ENCODE data around the gene MORF4L1. TPM values are rescaled to one million over a fixed set of nuclear protein-coding genes. Genes with fewer than 3 reads are reported as not detected.
A peak's percentile ranks its signal among the peaks of the same experiment; 100 is the strongest.

The MORF4L1 gene
- total and polyA plus RNA-seq, 2 donors (not counting 1 experiment from before 2014, with no cell fraction given): 268 to 710 TPM

- no peak overlapping the region for H3K9ac ChIP-seq (ENCODE audit: insufficient read depth, low read length)
- no peak overlapping the region for H3K4me3 ChIP-seq (replicated peaks in 1 of 4; ENCODE audit: control extremely low read depth in 1 of 4, insufficient read depth in 1 of 4, low read depth in 3 of 4, low read length in 4 of 4)
- H3K27me3 ChIP-seq (ENCODE audit: control insufficient read depth, insufficient read depth, low read length): no peaks in the 10 kb centered on the region
- H3K79me2 ChIP-seq (ENCODE audit: control insufficient read depth, insufficient read depth, low read length): peaks cover 21% of the 10 kb centered on the region
- H3K4me2 ChIP-seq (ENCODE audit: extremely low read depth, insufficient read depth, low read length): no peak overlapping the region
- H3K27ac ChIP-seq (ENCODE audit: insufficient read depth, low read length): no peak overlapping the region
- H4K20me1 ChIP-seq (ENCODE audit: control insufficient read depth, extremely low read depth, insufficient read depth, low read length): no peaks in the 10 kb centered on the region
- peaks cover 23% of the 10 kb centered on the region for H3K36me3 ChIP-seq (ENCODE audit: control insufficient read depth, insufficient read depth, low read length)
- TF ChIP-seq EZH2 (IDR thresholded peaks at IDR 0.05; ENCODE audit: low read length, missing control alignments): no peak
- no peak for TF ChIP-seq CTCF (conservative IDR thresholded peaks at IDR 0.05 in 1 of 2, IDR thresholded peaks at IDR 0.05 in 1 of 2; ENCODE audit: low read depth in 1 of 2, low read length in 2 of 2)
- H3K9me3 ChIP-seq (ENCODE audit: control insufficient read depth, insufficient read depth, low read depth, low read length): no peaks in the 10 kb centered on the region
- DNase-seq (ENCODE audit: low read depth in 2 of 2): no peak
- H3K4me1 ChIP-seq (ENCODE audit: control insufficient read depth, extremely low read depth, insufficient read depth, low read length): peaks cover 9% of the 10 kb centered on the region
- no peak overlapping the region for H2AFZ ChIP-seq (ENCODE audit: low read length)
These were observed 39.6 kb downstream of the MORF4L1 start for GRCh38 chr15:78912316-78912715.

DNA sequence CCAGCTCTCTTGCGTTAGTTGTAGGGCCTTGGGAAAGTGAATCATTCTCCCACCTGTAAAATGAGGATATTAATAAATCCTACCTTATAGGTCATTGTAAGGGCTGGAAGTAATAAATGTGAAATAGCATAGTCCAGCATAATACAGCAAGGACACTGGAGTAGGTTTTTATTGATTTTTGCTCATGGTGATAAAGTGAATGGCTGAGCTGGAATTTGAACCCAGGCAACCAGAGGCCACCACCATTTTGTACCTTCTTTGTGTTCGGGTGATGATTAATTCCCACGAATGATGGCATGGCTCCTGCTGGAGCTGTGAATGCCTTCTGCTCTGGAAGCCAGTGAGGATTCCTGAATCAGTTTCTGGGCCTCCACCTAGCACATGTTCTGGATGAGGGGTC is 40.3 kb downstream of the MORF4L1 start:
- Histone ChIP-seq H2AFZ (ENCODE audit: low read length) (no peak overlapping the region), H3K27me3 (ENCODE audit: control insufficient read depth, insufficient read depth, low read length) (no peaks in the 10 kb centered on the region), H3K79me2 (ENCODE audit: control insufficient read depth, insufficient read depth, low read length) (peaks cover 18% of the 10 kb centered on the region)

DNA sequence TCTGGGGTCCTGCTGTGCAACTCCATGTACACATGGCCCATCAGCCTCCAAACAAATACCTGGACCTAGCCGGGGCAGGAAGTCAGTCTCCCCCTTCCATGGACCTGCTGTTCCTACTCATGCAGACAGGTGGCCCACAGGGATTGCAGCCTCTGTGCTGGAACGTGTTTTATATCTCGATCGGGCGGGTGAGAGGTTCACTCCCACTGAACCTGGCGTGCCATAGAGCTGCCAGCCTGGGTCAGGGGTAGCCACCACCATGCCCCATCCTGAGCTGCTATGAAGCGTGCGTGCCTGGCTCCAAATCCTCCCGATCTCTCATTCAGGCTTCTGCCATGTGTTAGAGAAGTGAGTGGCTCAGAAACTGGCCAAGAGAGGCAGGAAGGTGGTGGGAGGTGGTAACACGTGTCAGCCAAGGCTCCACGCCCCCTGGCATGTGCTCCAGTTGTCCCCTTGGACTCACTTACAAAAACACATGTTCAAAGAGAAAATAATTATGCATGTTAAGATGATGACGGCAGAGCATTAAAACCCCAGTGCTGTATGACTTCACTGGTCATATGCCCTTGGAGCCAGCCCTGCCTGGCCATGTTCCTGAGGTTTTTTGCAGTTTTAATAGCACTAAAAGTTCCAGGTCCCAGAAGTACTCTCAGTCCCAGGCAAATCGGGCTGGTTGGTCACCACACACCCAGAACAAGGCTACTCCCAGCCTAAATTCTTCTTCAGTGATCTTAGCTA is 41.5 kb downstream of the MORF4L1 start:
- no peak overlapping the region for H3K4me3 ChIP-seq (replicated peaks in 1 of 4; ENCODE audit: control extremely low read depth in 1 of 4, insufficient read depth in 1 of 4, low read depth in 3 of 4, low read length in 4 of 4)
- H3K9me3 ChIP-seq (ENCODE audit: control insufficient read depth, insufficient read depth, low read depth, low read length): no peaks in the 10 kb centered on the region
- peak; percentile 23 to 39 for DNase-seq (ENCODE audit: low read depth in 2 of 2)
- H3K27me3 ChIP-seq (ENCODE audit: control insufficient read depth, insufficient read depth, low read length): no peaks in the 10 kb centered on the region
- peaks cover 23% of the 10 kb centered on the region for H3K36me3 ChIP-seq (ENCODE audit: control insufficient read depth, insufficient read depth, low read length)
- H3K79me2 ChIP-seq (ENCODE audit: control insufficient read depth, insufficient read depth, low read length): peaks cover 15% of the 10 kb centered on the region
- no peak overlapping the region for H3K9ac ChIP-seq (ENCODE audit: insufficient read depth, low read length)
- no peak overlapping the region for H3K4me2 ChIP-seq (ENCODE audit: extremely low read depth, insufficient read depth, low read length)
- TF ChIP-seq CTCF (conservative IDR thresholded peaks at IDR 0.05 in 1 of 2, IDR thresholded peaks at IDR 0.05 in 1 of 2; ENCODE audit: low read depth in 1 of 2, low read length in 2 of 2) (peak; percentile 42 to 45), EZH2 (IDR thresholded peaks at IDR 0.05; ENCODE audit: low read length, missing control alignments) (no peak)
- no peaks in the 10 kb centered on the region for H4K20me1 ChIP-seq (ENCODE audit: control insufficient read depth, extremely low read depth, insufficient read depth, low read length)
- H2AFZ ChIP-seq (ENCODE audit: low read length): no peak overlapping the region
- H3K4me1 ChIP-seq (ENCODE audit: control insufficient read depth, extremely low read depth, insufficient read depth, low read length): peaks cover 8% of the 10 kb centered on the region
- no peak overlapping the region for H3K27ac ChIP-seq (ENCODE audit: insufficient read depth, low read length)

More for the DNA sequence above, 40.3 kb downstream of the MORF4L1 start:
- Histone ChIP-seq H3K4me2 (ENCODE audit: extremely low read depth, insufficient read depth, low read length) (no peak overlapping the region), H3K9ac (ENCODE audit: insufficient read depth, low read length) (no peak overlapping the region), H3K36me3 (ENCODE audit: control insufficient read depth, insufficient read depth, low read length) (peaks cover 23% of the 10 kb centered on the region), H3K4me3 (replicated peaks in 1 of 4; ENCODE audit: control extremely low read depth in 1 of 4, insufficient read depth in 1 of 4, low read depth in 3 of 4, low read length in 4 of 4) (no peak overlapping the region), H3K27ac (ENCODE audit: insufficient read depth, low read length) (no peak overlapping the region), H3K4me1 (ENCODE audit: control insufficient read depth, extremely low read depth, insufficient read depth, low read length) (peaks cover 8% of the 10 kb centered on the region), H3K9me3 (ENCODE audit: control insufficient read depth, insufficient read depth, low read depth, low read length) (no peaks in the 10 kb centered on the region), H4K20me1 (ENCODE audit: control insufficient read depth, extremely low read depth, insufficient read depth, low read length) (no peaks in the 10 kb centered on the region)
- DNase-seq (ENCODE audit: low read depth in 2 of 2): no peak
- no peak for TF ChIP-seq EZH2 (IDR thresholded peaks at IDR 0.05; ENCODE audit: low read length, missing control alignments)
- no peak for TF ChIP-seq CTCF (conservative IDR thresholded peaks at IDR 0.05 in 1 of 2, IDR thresholded peaks at IDR 0.05 in 1 of 2; ENCODE audit: low read depth in 1 of 2, low read length in 2 of 2)
